ENCODE data around the gene PKHD1.

The PKHD1 gene

DNA sequence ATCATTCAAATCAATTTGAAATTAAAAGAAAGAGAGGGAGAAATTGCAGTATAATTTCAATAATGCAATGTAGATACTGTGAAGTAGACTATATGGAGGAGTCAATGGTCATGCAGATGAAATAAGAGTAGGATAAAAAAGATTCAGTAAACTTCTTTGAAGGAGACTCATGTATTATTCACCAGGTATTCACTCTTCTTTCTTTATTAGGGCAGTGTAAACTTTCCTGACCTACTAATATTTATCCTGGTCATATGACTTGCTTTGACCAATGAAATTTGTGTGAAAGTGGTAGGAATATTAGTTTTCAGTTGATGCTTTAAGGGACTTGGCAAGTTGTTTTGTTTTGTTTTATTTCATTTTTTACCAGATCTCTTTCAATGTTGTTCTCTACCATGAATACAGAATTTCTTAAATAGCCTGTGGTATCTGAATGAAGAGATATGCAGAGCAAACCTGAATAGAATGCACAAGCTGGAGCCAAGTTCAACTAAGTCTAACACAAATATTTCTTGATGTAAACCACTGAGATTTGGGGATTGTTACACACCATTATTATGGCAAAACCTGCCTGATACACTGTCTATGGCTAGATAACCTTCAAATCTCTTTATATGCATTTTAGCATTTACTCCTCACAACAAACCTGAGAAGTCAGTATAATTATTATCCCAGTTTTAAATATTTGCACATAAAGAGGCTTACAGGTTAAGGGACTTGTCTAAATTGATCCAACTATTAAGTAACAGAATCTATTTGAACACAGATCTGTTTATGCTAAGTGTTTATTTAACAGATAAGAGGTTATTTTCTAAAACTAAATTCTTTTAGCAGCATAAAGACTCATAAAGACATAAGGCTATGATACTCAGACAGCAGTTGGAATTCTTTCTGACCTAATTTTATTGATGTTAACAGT is 311.2 kb downstream of the PKHD1 start:
- DNase-seq: no peak

DNA sequence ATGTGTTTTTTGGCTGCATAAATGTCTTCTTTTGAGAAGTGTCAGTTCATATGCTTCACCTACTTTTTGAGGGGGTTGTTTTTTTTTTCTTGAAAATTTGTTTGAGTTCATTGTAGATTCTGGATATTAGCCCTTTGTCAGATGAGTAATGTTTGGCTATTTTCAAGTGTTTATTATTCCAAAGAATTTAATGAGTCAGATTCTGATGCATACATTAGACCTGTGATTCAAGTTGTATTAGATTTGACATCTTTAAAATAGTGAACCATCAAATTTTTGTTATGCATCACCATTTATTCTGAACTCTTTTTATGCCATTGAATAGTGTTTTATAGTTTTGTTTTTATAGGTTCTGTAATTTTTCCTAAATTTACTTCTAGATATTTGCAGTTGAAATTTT is 319.3 kb downstream of the PKHD1 start:
- no peak for DNase-seq

GRCh38 chr6:51765230-51765629 is 322.2 kb downstream of the PKHD1 start:
- no peak for DNase-seq

- no peak for DNase-seq
These were observed 333.8 kb downstream of the PKHD1 start for GRCh38 chr6:51753635-51754034.

DNA sequence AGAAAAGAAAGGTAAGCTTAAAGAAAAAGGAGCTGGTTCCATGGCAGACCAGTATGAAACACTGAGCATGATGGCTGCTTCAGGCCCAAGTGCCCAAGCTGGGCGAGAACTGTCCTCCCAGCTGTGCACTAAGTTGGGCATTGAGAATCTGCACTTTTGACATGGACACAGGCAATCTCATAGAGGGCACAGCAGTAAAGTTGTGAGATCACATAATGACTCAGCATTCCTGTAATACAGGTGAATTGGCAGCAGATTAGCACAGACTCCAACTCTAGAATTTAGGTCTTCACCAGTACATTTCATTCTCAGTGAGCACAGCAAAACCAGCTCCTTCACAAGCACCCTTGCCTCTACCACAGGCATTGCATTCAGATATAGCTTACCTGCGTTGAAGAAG is 343.4 kb downstream of the PKHD1 start:
- DNase-seq: no peak

DNA sequence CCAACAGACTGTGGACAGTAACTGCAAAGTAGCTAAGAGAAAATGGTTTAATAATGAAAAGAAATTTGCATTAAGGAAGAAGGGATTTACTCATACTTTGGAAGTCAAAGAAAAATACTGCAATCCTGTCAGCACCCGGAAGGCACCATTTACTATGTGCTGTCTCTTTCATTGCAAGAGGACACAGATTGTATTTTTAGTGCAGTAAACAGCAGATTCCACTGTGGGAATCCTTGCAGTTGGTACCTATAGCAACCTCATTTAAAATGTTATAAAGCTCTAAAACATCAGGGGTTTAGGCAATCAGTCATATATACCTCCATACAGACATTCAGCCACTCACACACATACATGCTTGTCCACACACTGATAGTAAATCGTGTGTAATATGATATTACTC is 346.8 kb downstream of the PKHD1 start:
- no peak for DNase-seq

DNA sequence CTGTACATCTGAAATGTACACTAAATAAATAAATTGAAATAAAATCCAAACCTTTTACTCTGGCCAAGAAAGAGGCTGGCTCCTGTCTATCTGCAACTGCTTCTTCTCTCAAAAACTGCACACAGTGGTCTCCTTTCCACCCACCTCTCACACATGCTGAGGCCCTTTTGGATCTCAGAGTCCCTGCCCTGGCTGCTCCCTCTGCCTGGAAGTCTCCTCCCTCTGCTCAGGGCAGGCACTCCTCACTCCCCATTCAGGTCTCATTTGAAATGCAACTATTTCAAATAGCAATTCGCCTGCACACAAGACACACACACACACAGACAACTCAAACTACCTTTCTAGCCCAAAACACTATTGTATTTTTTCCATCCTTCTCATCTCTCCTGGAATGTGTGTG is 348.8 kb downstream of the PKHD1 start:
- DNase-seq: no peak

DNA sequence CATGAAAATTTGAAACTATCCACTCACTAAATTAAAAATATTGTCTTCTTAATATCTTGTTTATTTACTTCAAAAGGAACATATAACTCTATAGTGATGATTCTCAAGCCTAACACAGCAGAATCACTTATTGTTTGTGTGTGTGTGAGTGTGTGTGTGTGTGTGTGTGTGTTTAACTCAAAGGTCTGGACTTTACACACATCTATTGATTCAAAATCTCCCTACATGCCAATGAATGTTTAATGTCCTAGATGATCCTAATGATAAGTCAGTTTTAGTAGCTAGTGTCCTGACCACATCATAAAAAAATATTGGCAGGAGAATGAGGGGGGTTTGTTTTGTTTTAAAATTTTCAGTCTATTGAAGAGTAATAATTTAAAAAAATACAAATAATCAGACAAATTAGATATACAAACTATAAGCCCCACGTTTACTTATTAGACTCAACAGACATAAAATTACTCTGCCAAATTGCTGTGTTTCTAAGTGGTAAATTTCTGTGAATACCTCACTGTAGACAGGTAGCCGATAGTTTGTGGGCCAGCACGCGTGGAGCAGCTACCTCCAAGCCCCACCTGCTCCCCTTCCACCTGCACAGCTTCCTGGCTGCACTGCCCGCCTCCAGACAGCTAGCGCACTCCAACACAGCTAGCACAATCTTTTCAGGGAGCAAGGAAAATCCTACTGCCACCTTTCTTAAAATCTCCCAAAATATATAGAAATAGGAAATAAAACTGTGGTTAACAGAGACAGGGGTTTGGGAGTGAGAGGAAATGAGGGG is 349.6 kb downstream of the PKHD1 start:
- DNase-seq: no peak

DNA sequence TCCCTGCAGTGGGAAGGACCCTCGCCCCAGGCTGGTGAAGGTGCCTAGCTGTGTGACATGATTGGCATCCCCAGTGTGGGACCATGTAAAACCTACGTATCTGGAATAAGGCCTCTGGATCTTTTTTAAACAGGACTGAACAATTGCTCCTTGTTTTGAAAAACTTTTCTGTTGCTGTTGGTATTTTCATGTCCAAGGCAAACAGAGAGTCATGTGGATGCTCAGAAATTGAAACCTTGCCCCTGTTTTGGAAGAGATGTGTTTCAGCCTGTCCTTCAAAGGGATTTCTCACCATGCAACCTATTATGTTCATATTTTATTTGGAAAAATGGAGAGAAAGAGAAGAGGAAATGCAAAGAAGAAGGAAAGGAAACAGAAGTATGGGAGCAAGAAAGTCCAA is 362.3 kb downstream of the PKHD1 start:
- no peak for DNase-seq

DNA sequence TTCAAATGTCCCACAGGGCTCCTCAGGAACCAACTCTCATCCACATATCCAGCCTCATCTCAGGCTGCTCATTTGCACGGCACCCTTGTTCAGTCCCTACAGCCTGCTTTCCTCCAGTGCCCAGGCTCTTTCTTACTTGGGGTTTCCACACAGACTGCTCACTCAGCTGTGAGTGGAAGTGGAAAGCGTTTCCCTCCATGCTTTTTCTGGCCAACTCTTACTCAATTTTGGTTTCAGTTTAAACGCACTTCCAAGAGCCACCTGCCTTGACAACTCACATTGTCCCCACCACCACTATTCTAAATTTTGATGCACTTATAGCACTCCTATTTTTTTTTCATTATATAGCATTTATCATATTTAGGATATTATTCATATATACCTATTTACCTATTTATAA is 367.1 kb downstream of the PKHD1 start:
- DNase-seq: no peak

DNA sequence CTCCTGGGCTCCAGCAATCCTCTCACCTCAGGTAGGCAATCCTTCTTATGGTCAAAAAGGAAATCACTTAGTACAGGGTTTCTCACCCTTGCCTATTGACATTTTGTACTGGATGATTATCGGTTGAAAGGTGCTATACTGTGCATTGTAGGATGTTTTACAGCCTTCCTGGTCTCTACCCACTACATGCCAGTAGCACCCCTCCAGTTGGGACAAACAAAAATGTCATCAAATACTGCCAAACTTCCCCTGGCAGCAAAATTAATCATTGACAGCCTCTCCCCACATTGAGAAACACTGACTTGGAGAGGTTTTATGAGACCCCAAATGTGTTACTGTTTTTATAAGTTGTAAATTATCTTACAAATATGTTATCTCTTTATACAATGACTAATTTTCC is 368.1 kb downstream of the PKHD1 start:
- DNase-seq: no peak

GRCh38 chr6:51718533-51718932 is 368.9 kb downstream of the PKHD1 start:
- DNase-seq: no peak

- no peak for DNase-seq
These were observed 369.9 kb downstream of the PKHD1 start for GRCh38 chr6:51717477-51717876.

DNA sequence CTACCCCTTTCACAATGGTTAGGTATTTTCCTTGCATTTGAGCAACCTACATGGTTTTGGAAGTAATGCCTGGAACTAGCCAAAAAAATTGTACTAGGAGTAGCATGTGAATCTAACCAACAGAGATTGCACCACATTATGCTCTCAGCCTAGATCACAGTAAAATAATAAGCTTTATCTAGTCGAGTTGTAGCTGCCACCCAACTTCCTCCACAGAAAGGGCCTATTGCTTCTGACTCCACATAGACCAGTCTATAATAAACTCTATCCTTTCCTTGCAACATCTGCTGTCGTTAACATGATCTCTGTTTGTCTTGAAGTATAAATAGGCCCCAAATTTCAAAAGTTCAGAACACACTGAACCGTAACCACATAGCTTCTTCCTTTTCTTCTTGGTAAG is 375.5 kb downstream of the PKHD1 start:
- no peak for DNase-seq

DNA sequence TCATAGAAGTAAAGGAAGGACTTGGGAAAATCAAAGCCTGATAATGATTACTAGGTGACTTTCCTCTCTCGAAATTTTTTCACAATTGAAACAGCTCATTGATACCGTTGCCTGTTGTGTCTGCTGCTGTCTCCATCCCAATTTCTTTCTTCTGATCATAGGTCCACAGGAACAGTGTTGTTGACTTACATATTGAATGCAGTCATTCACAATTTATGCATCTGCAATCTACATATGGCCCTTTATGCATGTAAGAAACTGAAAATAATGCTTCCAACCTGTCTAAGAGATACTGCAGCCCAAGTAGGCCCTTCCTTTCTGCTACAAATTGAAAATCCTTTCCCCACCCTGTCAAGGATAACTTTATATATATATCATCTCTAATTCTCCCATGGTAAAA is 381.3 kb downstream of the PKHD1 start:
- no peak for DNase-seq

- DNase-seq: no peak
These were observed 382.4 kb downstream of the PKHD1 start for GRCh38 chr6:51704932-51705540.

DNA sequence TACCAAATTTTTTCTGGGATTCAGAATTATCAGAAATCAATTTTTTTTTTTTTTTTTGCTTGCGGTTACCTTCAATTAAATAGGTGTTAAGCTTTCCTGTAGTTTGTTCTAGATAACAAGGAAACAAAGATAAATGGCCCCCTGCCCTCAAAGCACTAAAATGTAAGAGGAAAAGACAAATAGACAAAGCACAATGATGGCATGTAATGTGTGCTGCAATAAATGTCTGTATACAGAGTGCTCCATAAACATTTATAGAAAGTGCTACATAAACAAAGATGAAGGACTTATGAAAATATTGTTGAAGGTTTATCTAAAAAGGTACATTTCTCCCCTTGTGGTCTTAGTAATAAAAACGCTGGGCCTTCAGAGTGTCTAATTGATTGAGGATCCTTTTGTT is 384.6 kb downstream of the PKHD1 start:
- DNase-seq: no peak

GRCh38 chr6:51684603-51685002 is 402.8 kb downstream of the PKHD1 start:
- no peak for DNase-seq

DNA sequence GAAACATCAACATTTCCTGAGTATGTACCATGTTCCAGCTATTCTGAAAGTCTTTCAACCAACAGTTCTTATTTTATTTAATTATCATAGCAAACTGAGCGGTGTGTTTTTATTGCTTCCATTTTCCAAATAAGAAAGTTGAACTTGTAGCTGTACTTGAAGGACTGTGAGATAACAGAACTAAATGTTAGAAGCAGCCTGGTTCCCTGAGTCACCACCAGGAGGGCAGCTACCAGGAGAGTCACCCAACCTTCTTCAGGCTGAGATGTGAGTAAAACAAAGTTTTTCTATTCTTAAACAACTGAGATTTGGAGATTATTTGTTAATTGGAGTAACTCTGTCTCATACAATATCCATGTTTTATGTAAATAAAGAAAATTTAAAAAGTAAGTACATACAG is 403.4 kb downstream of the PKHD1 start:
- DNase-seq: no peak

DNA sequence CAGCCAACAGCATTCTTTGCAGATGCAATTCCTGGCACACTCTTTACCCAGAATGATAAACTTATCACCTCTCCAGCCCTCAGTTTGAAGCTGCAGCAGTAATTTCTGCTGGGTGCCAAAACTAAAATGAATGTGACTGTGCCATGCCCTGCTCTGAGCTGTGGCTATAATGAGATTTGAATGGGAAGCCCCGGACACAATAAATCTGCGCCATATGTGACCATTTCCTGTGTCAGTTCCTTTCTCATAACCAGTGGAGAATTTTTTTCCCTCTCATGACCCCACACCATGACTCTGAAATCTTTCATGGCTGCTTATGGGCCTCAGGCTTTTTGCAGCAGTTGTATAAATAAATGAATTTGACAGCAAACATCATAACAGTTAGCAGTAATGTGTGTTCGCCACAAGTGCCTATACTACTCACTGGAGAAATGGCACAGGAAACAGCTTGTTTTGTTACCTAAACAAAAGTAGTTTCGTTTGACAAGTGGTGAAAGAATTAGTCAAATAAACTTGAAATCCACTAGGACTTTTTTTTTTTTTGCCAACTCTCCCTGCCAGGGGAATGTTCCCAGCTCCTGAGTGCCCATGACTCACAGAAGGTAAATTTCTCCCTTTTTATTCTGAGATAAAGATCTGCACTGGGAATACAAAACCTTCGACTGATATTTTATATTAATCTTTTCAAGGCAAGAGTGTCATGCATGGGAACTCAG is 408.4 kb downstream of the PKHD1 start:
- DNase-seq: no peak

DNA sequence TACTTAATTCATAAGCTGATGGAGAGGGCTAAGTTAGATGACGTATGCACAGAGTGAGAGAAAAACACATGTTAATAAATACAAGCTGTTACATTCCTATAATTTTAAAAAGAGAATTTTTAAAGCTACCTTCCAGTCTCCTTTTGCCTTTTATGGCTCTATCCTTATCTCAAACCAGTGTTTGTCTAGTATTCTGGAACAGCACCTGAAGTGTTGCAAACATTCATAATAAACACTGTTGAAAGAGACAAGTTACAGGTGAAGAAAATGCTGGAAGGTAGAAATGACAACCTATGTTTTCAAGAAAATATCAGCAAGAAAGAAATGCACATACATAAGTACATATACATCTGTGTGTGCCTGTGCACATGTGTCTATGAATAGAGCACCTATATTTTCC is 409.1 kb downstream of the PKHD1 start:
- DNase-seq: no peak

DNA sequence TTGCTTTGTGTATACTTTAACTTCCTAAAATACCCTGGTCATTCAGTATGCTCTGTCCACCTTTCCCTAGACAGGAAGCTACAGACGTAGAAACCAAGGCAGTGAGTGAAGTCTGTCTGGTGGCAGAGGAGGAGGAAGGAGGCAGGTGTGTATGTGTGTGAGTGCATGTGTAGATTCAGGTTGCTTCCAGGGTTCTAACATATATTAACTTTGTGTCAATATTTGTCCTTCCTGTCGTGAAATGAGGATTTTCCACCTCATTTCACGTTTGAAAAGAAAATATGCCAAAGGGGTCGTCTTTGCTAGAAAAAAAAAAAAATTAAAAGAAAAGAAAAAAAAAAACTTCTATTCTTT is 411.5 kb downstream of the PKHD1 start:
- no peak for DNase-seq

Measured in NK-92 treated with Interleukin-12 subunit alpha and Interleukin-12 subunit beta, amount 100 ng/mL, for 24 hours (cell line).